Stimulated activated CD4-positive, alpha-beta T cell treated with anti-CD3 and anti-CD28 coated beads, Interleukin-1b, Interleukin-23, amount 100 ng/mL, for 4 hours (primary cell): Measurements from ENCODE around the gene PDS5B.
"Not testable (repeated sequence)": the region's sequence is repeated elsewhere in the genome, so short reads cannot be mapped to it uniquely, and the experiment has no call there.

Source experiments
- DNase-seq, 2 donors: peaks; one replicate each; pipeline ENCODE4 v3.0.0-alpha.2; 2020; ENCODE audit warnings: low read depth in 2 of 2

PDS5B gene

GRCh38 chr13:32729097-32729496 lies 142.8 kb downstream of the PDS5B start:
- not testable (repeated sequence) for DNase-seq

GRCh38 chr13:32731074-32731473 lies 144.8 kb downstream of the PDS5B start:
- DNase-seq, result no peak

- DNase-seq, result peak in 1 of 2 donors; percentile 2
These were observed 145.3 kb downstream of the PDS5B start for GRCh38 chr13:32731576-32731975.

DNA sequence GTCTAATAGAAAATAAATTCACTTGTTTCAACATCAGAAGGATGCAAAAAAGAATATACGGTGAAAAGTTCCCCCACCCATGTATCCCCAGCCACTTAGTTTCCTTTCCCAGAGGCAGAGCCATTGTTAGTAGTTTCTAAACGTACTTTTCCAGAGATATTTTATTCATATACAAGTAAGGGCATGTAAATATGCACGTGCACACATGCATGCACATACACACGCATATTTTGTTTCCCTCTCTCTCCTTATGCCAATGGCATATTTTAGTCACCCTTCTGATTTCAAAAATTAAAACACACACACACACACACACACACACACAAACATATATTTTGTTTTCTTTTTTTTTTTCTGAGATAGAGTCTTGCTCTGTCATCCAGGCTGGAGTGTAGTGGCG lies 147.4 kb downstream of the PDS5B start:
- DNase-seq, result no peak

GRCh38 chr13:32734511-32734910 lies 148.3 kb downstream of the PDS5B start:
- no peak for DNase-seq

DNA sequence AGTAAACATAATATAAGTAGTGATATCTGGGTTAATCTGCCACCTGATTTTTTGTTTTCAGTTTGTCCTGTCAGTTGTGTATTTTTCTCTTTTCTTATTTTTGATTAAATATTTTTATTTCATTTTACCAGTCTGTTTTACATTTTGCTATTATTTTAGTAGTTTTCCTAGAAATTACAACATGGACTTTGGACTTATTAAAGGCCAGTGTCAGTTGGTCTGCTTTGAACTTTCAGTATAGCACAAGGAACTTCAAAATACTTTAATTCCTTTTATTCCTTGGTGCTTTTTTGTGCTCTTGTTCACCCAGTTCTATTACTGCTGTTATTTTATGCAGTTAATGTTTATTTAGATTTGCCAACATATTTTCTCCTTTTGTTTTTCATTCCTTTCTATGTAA lies 149.6 kb downstream of the PDS5B start:
- no peak for DNase-seq

- no peak for DNase-seq
These were observed 150.4 kb downstream of the PDS5B start for GRCh38 chr13:32736648-32737047.

DNA sequence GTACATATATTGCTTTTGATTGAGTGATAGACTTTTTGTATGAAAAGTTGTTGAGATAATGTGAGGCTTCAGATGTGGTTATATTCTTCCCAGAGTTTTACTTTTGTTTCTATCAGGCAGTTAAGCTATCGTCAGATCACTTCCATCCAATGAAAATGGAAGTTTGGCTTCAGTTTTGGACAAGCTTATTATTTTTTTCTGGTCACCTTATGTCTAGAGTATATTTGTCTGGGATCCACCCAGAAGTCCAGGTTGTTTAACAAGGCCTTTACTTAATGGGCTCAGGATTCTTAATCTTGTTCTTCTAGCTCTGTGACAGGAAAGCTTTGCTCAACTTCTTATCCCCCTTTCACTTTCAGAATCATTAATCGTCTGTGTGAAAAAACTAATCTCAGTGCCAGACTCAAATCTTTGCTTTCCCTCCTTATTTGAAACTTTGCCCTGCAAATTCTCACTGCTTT lies 150.9 kb downstream of the PDS5B start:
- no peak for DNase-seq

- no peak for DNase-seq
These were observed 151.4 kb downstream of the PDS5B start for GRCh38 chr13:32737679-32738078.

DNA sequence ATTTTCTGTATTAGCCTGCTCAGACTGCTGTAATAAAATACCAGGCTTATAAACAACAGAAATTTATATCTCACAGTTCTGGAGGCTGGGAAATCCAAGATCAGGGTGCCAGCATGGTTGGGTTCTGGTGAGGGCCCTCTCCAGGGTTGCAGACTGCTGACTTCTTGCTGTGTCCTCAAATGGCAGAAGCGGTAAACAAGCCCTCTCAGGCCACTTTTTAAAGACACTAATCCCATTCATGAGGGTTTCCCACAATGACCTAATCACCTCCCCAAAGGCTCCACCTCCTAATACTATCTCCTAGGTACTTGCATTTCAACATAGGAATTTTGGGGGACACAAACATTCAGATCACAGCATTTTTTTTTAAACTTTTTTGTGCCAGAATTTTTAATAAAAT lies 159.3 kb downstream of the PDS5B start:
- DNase-seq, result no peak

GRCh38 chr13:32746474-32746873 lies 160.2 kb downstream of the PDS5B start:
- no peak for DNase-seq

- DNase-seq, result no peak
These were observed 162.1 kb downstream of the PDS5B start for GRCh38 chr13:32748305-32748704.

DNA sequence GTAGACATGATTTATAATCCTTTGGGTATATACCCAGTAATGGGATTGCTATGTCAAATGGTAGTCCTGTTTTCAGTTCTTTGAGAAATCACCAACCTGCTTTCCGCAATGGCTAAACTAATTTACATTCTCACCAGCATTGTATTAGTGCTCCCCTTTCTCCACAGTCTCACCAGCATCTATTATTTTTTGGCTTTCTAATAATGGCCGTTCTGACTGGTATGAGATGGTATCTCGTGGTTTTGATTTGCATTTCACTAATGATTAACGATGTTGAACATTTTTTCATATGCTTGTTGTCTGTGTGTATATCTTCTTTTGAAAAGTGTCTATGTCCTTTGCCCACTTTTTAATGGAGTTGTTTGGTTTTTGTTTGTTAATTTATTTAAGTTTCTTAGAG lies 165.1 kb downstream of the PDS5B start:
- DNase-seq, result no peak

DNA sequence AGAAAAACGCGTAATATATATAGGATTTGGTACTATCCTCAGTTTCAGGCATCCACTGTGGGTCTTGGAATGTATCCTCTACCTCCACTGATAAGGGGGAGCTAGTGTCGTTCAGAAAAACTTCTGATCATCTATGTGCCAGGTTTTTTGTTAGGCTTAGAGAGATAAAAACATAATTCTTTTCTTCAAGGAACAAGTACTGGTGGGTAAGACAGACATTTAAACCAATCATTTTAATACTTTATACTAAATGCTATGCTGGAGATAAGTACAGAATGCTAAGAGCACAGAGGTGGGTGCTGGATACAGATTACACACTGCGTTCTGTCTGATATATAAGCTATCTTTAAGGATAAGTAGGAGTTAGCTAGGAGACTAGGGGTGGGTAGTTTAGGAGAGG lies 166.1 kb downstream of the PDS5B start:
- no peak for DNase-seq

DNA sequence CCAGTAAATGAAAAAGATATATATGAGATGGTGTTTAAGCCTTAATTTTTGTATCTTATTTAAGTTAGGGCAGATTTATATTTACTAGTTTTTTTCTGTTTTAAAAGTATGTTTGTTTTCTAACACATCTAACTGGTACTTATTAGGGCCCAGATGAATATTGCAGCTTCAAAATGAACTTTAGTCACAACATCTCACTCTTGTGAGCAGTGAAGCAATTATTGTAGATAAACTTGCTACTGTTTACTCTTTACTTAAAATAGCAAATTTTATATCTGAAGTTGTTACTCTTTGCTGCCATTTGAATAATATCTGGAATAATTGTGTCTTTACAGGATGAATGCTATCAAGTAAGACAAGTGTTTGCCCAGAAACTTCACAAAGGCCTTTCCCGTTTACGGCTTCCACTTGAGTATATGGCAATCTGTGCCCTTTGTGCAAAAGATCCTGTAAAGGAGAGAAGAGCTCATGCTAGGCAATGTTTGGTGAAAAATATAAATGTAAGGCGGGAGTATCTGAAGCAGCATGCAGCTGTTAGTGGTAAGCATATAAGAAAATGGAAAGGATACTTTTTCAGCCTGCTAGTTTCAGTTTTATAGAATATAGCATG lies 166.8 kb downstream of the PDS5B start:
- no peak for DNase-seq

GRCh38 chr13:32754179-32754578 lies 167.9 kb downstream of the PDS5B start:
- DNase-seq, result no peak

- no peak for DNase-seq
These were observed 172.9 kb downstream of the PDS5B start for GRCh38 chr13:32759152-32759551.

GRCh38 chr13:32761472-32761871 lies 175.2 kb downstream of the PDS5B start:
- no peak for DNase-seq

DNA sequence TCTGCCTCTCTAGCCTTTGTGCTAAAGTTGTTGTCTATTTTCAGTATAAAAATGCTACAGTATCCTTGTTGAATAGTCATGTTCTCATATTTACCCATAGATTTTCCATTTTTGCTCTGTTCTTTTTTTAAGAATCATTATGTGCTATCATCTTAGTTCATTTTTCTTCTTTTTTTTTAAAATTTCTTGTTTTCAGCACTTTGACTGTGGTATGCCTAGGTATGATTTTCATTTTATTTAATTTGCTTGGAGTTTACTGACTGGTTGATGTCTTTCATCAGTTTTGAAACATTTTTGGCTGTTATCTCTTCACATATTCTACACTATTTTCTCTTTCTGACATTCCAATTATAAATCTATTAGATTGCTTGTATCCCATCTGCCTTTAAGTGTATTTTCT lies 192.9 kb downstream of the PDS5B start:
- no peak for DNase-seq

GRCh38 chr13:32781906-32782305 lies 195.7 kb downstream of the PDS5B start:
- no peak for DNase-seq

DNA sequence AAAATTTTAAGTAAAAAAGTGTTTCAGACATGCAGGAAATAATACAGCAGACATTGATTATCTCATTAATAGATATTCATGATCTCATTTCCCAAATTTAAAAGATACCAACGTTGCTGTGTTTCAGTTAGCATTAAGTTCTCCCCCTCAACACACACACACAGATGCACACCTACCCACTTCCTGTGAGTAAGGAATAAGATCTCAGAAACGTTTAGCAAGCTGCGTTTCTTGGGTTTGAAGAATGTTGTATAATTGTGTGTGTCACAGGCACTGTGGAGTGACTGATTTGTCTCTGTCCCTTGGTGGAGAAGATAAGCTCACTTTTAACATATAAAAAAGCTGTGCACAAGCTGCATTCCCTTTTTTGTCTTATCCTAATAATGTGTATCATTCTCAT lies 196.8 kb downstream of the PDS5B start:
- no peak for DNase-seq

DNA sequence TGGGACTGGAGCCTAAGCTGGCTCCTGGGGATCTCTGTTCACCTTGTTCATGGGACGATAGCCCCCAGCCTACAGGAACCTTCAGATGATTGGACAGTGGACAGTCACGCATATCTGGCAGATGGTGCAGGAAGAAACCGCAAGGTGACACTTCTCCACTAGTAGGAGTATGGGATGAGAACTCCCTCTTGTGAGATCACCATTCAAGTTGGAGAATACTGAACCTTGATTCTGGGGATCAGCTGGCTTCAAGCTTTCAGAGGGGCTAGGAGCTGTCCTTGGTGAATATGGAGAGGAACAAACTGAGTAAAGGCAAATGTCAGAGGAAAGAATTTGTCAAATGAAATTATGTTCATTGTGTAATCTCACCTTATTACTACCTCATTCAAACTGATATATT lies 204.5 kb downstream of the PDS5B start:
- no peak for DNase-seq

- no peak for DNase-seq
These were observed 205.4 kb downstream of the PDS5B start for GRCh38 chr13:32791545-32792172.

GRCh38 chr13:32796754-32797153 lies 210.5 kb downstream of the PDS5B start:
- no peak for DNase-seq
